Right lobe of liver (tissue), 4 donors: ENCODE results near the gene BDNF.

Experiments
- POLR2A ChIP-seq: fragments of 450-650 bp; IDR thresholded peaks from one replicate; pipeline ENCODE4 v1.6.1; 2017; ENCODE audit warnings: antibody characterized with exemption, mild to moderate bottlenecking
- TF ChIP-seq, protein P1 (sequence below), 4 donors: fragments of 200-600 bp in 3 of 4; fragments of 450-650 bp in 1 of 4; IDR thresholded peaks; one replicate each; pipeline versions ENCODE4 v1.5.1 to v1.8.0; 2016 to 2022; ENCODE audit warnings: antibody characterized with exemption in 4 of 4, mild to moderate bottlenecking in 2 of 4
- donor health status: DM: no; HTN: no; CAD: no.
- donor health status: DM: no; HTN: no; CAD: no.
- donor health status: DM: no; HTN: yes; CAD: no.

DNA sequence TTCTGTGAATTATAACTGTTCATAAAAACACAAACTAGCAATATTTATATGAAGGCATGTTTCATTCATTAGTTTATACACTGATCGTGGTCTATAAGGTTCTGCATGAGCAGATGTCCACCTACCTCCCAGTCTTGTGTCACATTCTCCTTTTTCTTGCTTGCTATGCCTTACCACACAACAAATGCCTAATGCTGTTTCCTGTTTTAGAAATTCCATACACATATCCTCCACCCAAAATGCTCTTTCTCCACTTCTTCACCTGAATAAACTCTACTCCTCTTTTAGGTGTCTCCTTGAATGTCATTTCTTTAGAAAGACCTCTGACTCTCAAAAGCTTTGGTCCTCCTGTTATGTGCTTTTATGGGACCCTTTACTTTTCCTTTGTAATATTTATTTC lies 88.9 kb downstream of the BDNF start:
- TF ChIP-seq, protein P1, sequence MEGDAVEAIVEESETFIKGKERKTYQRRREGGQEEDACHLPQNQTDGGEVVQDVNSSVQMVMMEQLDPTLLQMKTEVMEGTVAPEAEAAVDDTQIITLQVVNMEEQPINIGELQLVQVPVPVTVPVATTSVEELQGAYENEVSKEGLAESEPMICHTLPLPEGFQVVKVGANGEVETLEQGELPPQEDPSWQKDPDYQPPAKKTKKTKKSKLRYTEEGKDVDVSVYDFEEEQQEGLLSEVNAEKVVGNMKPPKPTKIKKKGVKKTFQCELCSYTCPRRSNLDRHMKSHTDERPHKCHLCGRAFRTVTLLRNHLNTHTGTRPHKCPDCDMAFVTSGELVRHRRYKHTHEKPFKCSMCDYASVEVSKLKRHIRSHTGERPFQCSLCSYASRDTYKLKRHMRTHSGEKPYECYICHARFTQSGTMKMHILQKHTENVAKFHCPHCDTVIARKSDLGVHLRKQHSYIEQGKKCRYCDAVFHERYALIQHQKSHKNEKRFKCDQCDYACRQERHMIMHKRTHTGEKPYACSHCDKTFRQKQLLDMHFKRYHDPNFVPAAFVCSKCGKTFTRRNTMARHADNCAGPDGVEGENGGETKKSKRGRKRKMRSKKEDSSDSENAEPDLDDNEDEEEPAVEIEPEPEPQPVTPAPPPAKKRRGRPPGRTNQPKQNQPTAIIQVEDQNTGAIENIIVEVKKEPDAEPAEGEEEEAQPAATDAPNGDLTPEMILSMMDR (IDR thresholded peaks at IDR 0.05): no peak
- TF ChIP-seq POLR2A: no peak
